Measurements from ENCODE around the gene FCN3. TPM values are rescaled to one million over a fixed set of nuclear protein-coding genes. Genes with fewer than 3 reads are reported as not detected.

FCN3 gene
- total and polyA plus RNA-seq, 2 donors (not counting 3 experiments of a cell fraction or from before 2014, with no cell fraction given) = 0.15 TPM; not detected in 1

GRCh38 chr1:27379564-27380122 lies 5.0 kb upstream of the FCN3 start:
- Histone ChIP-seq H3K9me1 (replicated peaks; ENCODE audit: control insufficient read depth, extremely low read depth, insufficient read depth, low read length) (no peaks in the 10 kb centered on the region), H3K27ac (ENCODE audit: insufficient read depth, low read depth, low read length) (no peak overlapping the region), H3K4me2 (ENCODE audit: insufficient read depth, low read length) (no peak overlapping the region), H3K4me3 (replicated peaks in 1 of 3; ENCODE audit: insufficient read depth in 1 of 3, low read depth in 1 of 3, low read length in 3 of 3) (no peak overlapping the region), H2AFZ (ENCODE audit: low read depth, low read length) (no peak overlapping the region), H3K4me1 (ENCODE audit: control insufficient read depth, extremely low read depth, insufficient read depth, low read length) (no peaks in the 10 kb centered on the region), H3K79me2 (ENCODE audit: control insufficient read depth, insufficient read depth, low read length) (no peaks in the 10 kb centered on the region), H3K9me3 (replicated peaks; ENCODE audit: control insufficient read depth, insufficient read depth, low read length) (no peaks in the 10 kb centered on the region), H3K9ac (replicated peaks; ENCODE audit: extremely low read depth, insufficient read depth, low read length) (no peak overlapping the region), H3K27me3 (ENCODE audit: control insufficient read depth in 2 of 2, insufficient read depth in 2 of 2, low read length in 2 of 2) (peaks cover 0 to 3% of the 10 kb centered on the region in 2 experiments), H3K36me3 (ENCODE audit: control insufficient read depth in 2 of 2, extremely low read depth in 1 of 2, insufficient read depth in 2 of 2, low read length in 2 of 2) (no peaks in the 10 kb centered on the region), H4K20me1 (replicated peaks; ENCODE audit: control insufficient read depth, extremely low read depth, insufficient read depth, low read length) (no peaks in the 10 kb centered on the region)
- dilution Hi-C loops (cut with MboI; ENCODE audit: extremely low pct_ligation_motif_present, low sequenced_read_pairs) (no loop called here), intact Hi-C loops (cut with micrococcal nuclease) (no loop called here)
- ChIA-PET CTCF (interaction anchor here (0.7 to 0.9 kb wide), 2 partner anchors 10 to 14 kb away, joined by 3 read pairs; no protein-coding TSS in a partner anchor), POLR2A (no interaction called here)
- TF ChIP-seq FOS (IDR thresholded peaks at IDR 0.05; ENCODE audit: borderline replicate concordance, insufficient read depth, low read length) = no peak
- no peak for TF ChIP-seq GATA2 (IDR thresholded peaks at IDR 0.05; ENCODE audit: insufficient read depth, insufficient read length, low read depth, low read length)
- no peak for TF ChIP-seq MAX (IDR thresholded peaks at IDR 0.05; ENCODE audit: insufficient read depth, insufficient read length)
- no peak for TF ChIP-seq POLR2A (IDR thresholded peaks at IDR 0.05; ENCODE audit: low read depth, low read length)
- no peak for TF ChIP-seq EZH2 (IDR thresholded peaks at IDR 0.05; ENCODE audit: borderline replicate concordance, low read depth, low read length, severe bottlenecking)
- no peak for TF ChIP-seq JUN (IDR thresholded peaks at IDR 0.05; ENCODE audit: borderline replicate concordance, insufficient read depth, insufficient read length, low read depth)
- TF ChIP-seq CTCF (IDR thresholded peaks at IDR 0.05; ENCODE audit: extremely low read depth in 1 of 2, insufficient read depth in 1 of 2, low read depth in 1 of 2, low read length in 2 of 2) = no peak
- no peak for TF ChIP-seq POLR2AphosphoS5 (IDR thresholded peaks at IDR 0.05; ENCODE audit: insufficient read depth, low read depth, low read length)
- no peak for TF ChIP-seq MYC (IDR thresholded peaks at IDR 0.05; ENCODE audit: low read depth, low read length)
- no TSS peak for BruUV-seq (replicated peaks)
- no peak for FAIRE-seq
- no peak for DNase-seq (ENCODE audit: low read depth, low spot score)
